ENCODE measurements around the gene APOE. TPM values are rescaled to one million over a fixed set of nuclear protein-coding genes. Genes with fewer than 3 reads are reported as not detected.

The APOE gene
- total and polyA plus RNA-seq, 2 of the 13 experiments (the other 11 are each of a cell fraction or from before 2014, with no cell fraction given), result 1,328 to 1,470 TPM

GRCh38 chr19:44924243-44924725 lies 18.7 kb downstream of the APOE start (continued):
- TF ChIP-seq ZMYM2 (CRISPR knock-in tag; IDR thresholded peaks at IDR 0.05) (peak; percentile 56; the same call in 1 of the 2 replicates), KLF13 (CRISPR knock-in tag; IDR thresholded peaks at IDR 0.05) (no peak), ETS1 (CRISPR knock-in tag; IDR thresholded peaks at IDR 0.05) (no peak), ZNF672 (CRISPR knock-in tag; IDR thresholded peaks at IDR 0.05) (no peak), E2F2 (CRISPR knock-in tag; IDR thresholded peaks at IDR 0.05; ENCODE audit: borderline replicate concordance) (no peak), DPF2 (CRISPR knock-in tag; IDR thresholded peaks at IDR 0.05; ENCODE audit: borderline replicate concordance, low read depth) (peak; percentile 99), KAT2B (IDR thresholded peaks at IDR 0.05; ENCODE audit: borderline replicate concordance, low read depth, low read length) (no peak), GABPA (IDR thresholded peaks at IDR 0.05; ENCODE audit: low read depth, low read length) (no peak), GABPA (CRISPR knock-in tag; IDR thresholded peaks at IDR 0.05; ENCODE audit: low read depth) (peak; percentile 60; the same call in 1 of the 2 replicates), GLMP (CRISPR knock-in tag; IDR thresholded peaks at IDR 0.05; ENCODE audit: borderline replicate concordance) (no peak), CTCF (CRISPR knock-in tag; IDR thresholded peaks at IDR 0.05) (peak; percentile 28), MTERF4 (CRISPR knock-in tag; IDR thresholded peaks at IDR 0.05) (no peak), ZEB1 (IDR thresholded peaks at IDR 0.05; ENCODE audit: insufficient replicate concordance, low read depth) (no peak), IRX3 (CRISPR knock-in tag; IDR thresholded peaks at IDR 0.05; ENCODE audit: borderline replicate concordance, low read depth) (peak; percentile 60; the same call in 1 of the 2 replicates), ZNF382 (CRISPR knock-in tag; IDR thresholded peaks at IDR 0.05; ENCODE audit: borderline replicate concordance) (no peak), ZFP90 (CRISPR knock-in tag; IDR thresholded peaks at IDR 0.05; ENCODE audit: borderline replicate concordance) (0 out of 2 replicates have a peak, but pooled peaks have one; percentile 9), ZNF3 (CRISPR knock-in tag; IDR thresholded peaks at IDR 0.05) (no peak), ZNF414 (CRISPR knock-in tag; IDR thresholded peaks at IDR 0.05) (peak; percentile 92), SNAPC5 (CRISPR knock-in tag; IDR thresholded peaks at IDR 0.05; ENCODE audit: borderline replicate concordance) (0 out of 2 replicates have a peak, but pooled peaks have one; percentile 16), KMT2B (CRISPR knock-in tag; IDR thresholded peaks at IDR 0.05) (no peak), SUZ12 (IDR thresholded peaks at IDR 0.05; ENCODE audit: low read depth, low read length) (no peak), ELF1 (CRISPR knock-in tag; IDR thresholded peaks at IDR 0.05) (peak; percentile 57; the same call in 1 of the 2 replicates)

All from HepG2 (cell line).